GM23248 (cell line): ENCODE measurements around the gene TUBB6.

Experiments used
- EZH2 ChIP-seq: fragments of 200-600 bp; sonication (generic); IDR thresholded peaks from 2 replicates; pipeline ENCODE4 v1.6.1; 2018; ENCODE audit warnings: antibody characterized with exemption, mild to moderate bottlenecking; ENCODE audit not compliant: insufficient read depth, poor library complexity, severe bottlenecking
- EZH2phosphoT487 ChIP-seq: fragments of 200-600 bp; sonication (generic); IDR thresholded peaks from 2 replicates; pipeline ENCODE4 v1.6.1; 2018; ENCODE audit warnings: antibody characterized with exemption, moderate library complexity, mild to moderate bottlenecking, low read depth; ENCODE audit not compliant: insufficient read depth

- TF ChIP-seq EZH2phosphoT487 (no peak), EZH2 (no peak)
Observed at GRCh38 chr18:12345491-12346239, 37.6 kb downstream of the TUBB6 start.
